Progenitor cell of endocrine pancreas (in vitro differentiated cells): ENCODE data around the gene CAVIN4. TPM values are rescaled to one million over a fixed set of nuclear protein-coding genes. Genes with fewer than 3 reads are reported as not detected.
A peak's percentile ranks its signal among the peaks of the same experiment; 100 is the strongest.

Experiments used
- DNase-seq: peaks from one replicate; pipeline ENCODE4 v3.0.0; 2021; ENCODE audit warnings: low spot score; ENCODE audit not compliant: unreplicated experiment
- H3K27ac Mint-ChIP-seq: 2 replicates; pipeline ENCODE4 v1.8.0; 2021; ENCODE audit warnings: mild to moderate bottlenecking, moderate library complexity, mixed read lengths
- H3K27me3 Mint-ChIP-seq: 2 replicates; pipeline ENCODE4 v1.8.0; 2021; ENCODE audit warnings: mixed read lengths
- H3K36me3 Mint-ChIP-seq: 2 replicates; pipeline ENCODE4 v1.8.0; 2022; ENCODE audit warnings: mixed read lengths; ENCODE audit not compliant: insufficient read depth
- H3K4me1 Mint-ChIP-seq: 2 replicates; pipeline ENCODE4 v1.8.0; 2021; ENCODE audit warnings: low read depth, mixed read lengths
- H3K4me3 Mint-ChIP-seq: 2 replicates; pipeline ENCODE4 v1.8.0; 2021; ENCODE audit warnings: low read depth, mild to moderate bottlenecking, moderate library complexity, mixed read lengths
- H3K9me3 Mint-ChIP-seq: 2 replicates; pipeline ENCODE4 v1.8.0; 2021; ENCODE audit warnings: low read depth, mixed read lengths
- CTCF ChIP-seq: fragments of 200-600 bp; sonication (generic); IDR thresholded peaks from one replicate; pipeline ENCODE4 v1.5.0; 2021; ENCODE audit warnings: antibody characterized with exemption, mild to moderate bottlenecking; ENCODE audit not compliant: unreplicated experiment
- total RNA-seq: library from RNA; stranded (reverse); gene quantifications from 2 replicates; pipeline ENCODE4 v1.2.1, GENCODE V29; 2021

Gene CAVIN4
- total RNA-seq, 1 donor from 2014 or later, result 14.5 TPM

GRCh38 chr9:100575006-100575405, 2.9 kb upstream of the CAVIN4 start:
- Mint-ChIP-seq H3K36me3 (peaks cover 14% of the 10 kb centered on the region), H3K4me3 (no peak overlapping the region), H3K27me3 (no peaks in the 10 kb centered on the region), H3K9me3 (peaks cover 3% of the 10 kb centered on the region), H3K4me1 (peaks cover 5% of the 10 kb centered on the region), H3K27ac (no peak overlapping the region)
- no peak for TF ChIP-seq CTCF
- no peak for DNase-seq

GRCh38 chr9:100575765-100576386, 2.0 kb upstream of the CAVIN4 start:
- no peak overlapping the region for H3K4me3 Mint-ChIP-seq
- H3K36me3 Mint-ChIP-seq, result peaks cover 10% of the 10 kb centered on the region
- H3K4me1 Mint-ChIP-seq, result peaks cover 5% of the 10 kb centered on the region
- no peak for DNase-seq
- H3K27ac Mint-ChIP-seq, result peak overlapping the region; percentile 24
- no peak for TF ChIP-seq CTCF
- H3K9me3 Mint-ChIP-seq, result no peaks in the 10 kb centered on the region
- H3K27me3 Mint-ChIP-seq, result no peaks in the 10 kb centered on the region

GRCh38 chr9:100578610-100579009, 731 bp downstream of the CAVIN4 start:
- Mint-ChIP-seq H3K27ac (no peak overlapping the region), H3K9me3 (no peaks in the 10 kb centered on the region), H3K4me3 (no peak overlapping the region), H3K27me3 (no peaks in the 10 kb centered on the region), H3K36me3 (peaks cover 10% of the 10 kb centered on the region), H3K4me1 (peaks cover 5% of the 10 kb centered on the region)
- no peak for DNase-seq
- no peak for TF ChIP-seq CTCF

- TF ChIP-seq CTCF, result no peak
- DNase-seq, result no peak
- H3K36me3 Mint-ChIP-seq, result peaks cover 5% of the 10 kb centered on the region
- H3K4me3 Mint-ChIP-seq, result no peak overlapping the region
- no peaks in the 10 kb centered on the region for H3K9me3 Mint-ChIP-seq
- no peaks in the 10 kb centered on the region for H3K27me3 Mint-ChIP-seq
- H3K4me1 Mint-ChIP-seq, result peaks cover 5% of the 10 kb centered on the region
- H3K27ac Mint-ChIP-seq, result peak overlapping the region; percentile 5
Observed at GRCh38 chr9:100579665-100580064, 1.8 kb downstream of the CAVIN4 start.

- H3K4me3 Mint-ChIP-seq, result no peak overlapping the region
- H3K27me3 Mint-ChIP-seq, result no peaks in the 10 kb centered on the region
- DNase-seq, result no peak
- TF ChIP-seq CTCF, result no peak
- peaks cover 5% of the 10 kb centered on the region for H3K4me1 Mint-ChIP-seq
- no peaks in the 10 kb centered on the region for H3K9me3 Mint-ChIP-seq
- peaks cover 5% of the 10 kb centered on the region for H3K36me3 Mint-ChIP-seq
- peak overlapping the region; percentile 5 for H3K27ac Mint-ChIP-seq
Observed at GRCh38 chr9:100580257-100580656, 2.4 kb downstream of the CAVIN4 start.
